Suprapubic skin (tissue), 4 donors: Measurements from ENCODE around the gene BMP2K. TPM values are rescaled to one million over a fixed set of nuclear protein-coding genes. Genes with fewer than 3 reads are reported as not detected.

Experiments used
- DNase-seq, 2 donors: peaks; one replicate each; pipeline ENCODE4 v3.0.0-alpha.2; 2019; ENCODE audit warnings: low spot score in 2 of 2
- H3K27ac ChIP-seq: fragments of 200-600 bp; sonication (generic); one replicate; pipeline ENCODE4 v1.5.1; 2019
- H3K27me3 ChIP-seq: fragments of 200-600 bp; sonication (generic); one replicate; pipeline ENCODE4 v1.5.1; 2019
- H3K36me3 ChIP-seq: fragments of 200-600 bp; sonication (generic); one replicate; pipeline ENCODE4 v1.5.1; 2019
- H3K4me1 ChIP-seq: fragments of 200-600 bp; sonication (generic); one replicate; pipeline ENCODE4 v1.5.1; 2019
- H3K4me3 ChIP-seq: fragments of 200-600 bp; sonication (generic); one replicate; pipeline ENCODE4 v1.5.1; 2019; ENCODE audit warnings: mild to moderate bottlenecking
- H3K9me3 ChIP-seq: fragments of 200-600 bp; sonication (generic); one replicate; pipeline ENCODE4 v1.5.1; 2019
- CTCF ChIP-seq, 2 donors: fragments of 200-600 bp in 1 of 2; fragments of 450-650 bp in 1 of 2; sonication (generic) in 1 of 2; IDR thresholded peaks; one replicate each; pipeline ENCODE4 v1.5.1; 2016 to 2019; ENCODE audit warnings: antibody characterized with exemption in 2 of 2, mild to moderate bottlenecking in 1 of 2, moderate library complexity in 1 of 2
- EP300 ChIP-seq: sonication (generic); formaldehyde crosslinking; IDR thresholded peaks from one replicate; pipeline ENCODE4 v1.6.1; 2017; ENCODE audit warnings: antibody characterized with exemption
- POLR2A ChIP-seq, 2 donors: fragments of 450-650 bp; IDR thresholded peaks; one replicate each; pipeline ENCODE4 v1.6.1; 2017; ENCODE audit warnings: antibody characterized with exemption in 2 of 2, mild to moderate bottlenecking in 2 of 2, moderate library complexity in 2 of 2
- POLR2AphosphoS5 ChIP-seq, 3 donors: sonication (generic); formaldehyde crosslinking; IDR thresholded peaks; one replicate each; pipeline ENCODE4 v1.6.1; 2017; ENCODE audit warnings: antibody characterized with exemption in 3 of 3
- WGBS: methylation state at CpG from one replicate; pipeline ENCODE4 v1.1.5; 2018; 5-methylcytosine and 5-hydroxymethylcytosine counted together
- total RNA-seq, 4 donors: library from RNA; depleted of rRNA; stranded (reverse); fragments of >200 nt; gene quantifications; one replicate each; pipeline ENCODE4 v1.1.0, GENCODE V29; 2016

Gene BMP2K
- total RNA-seq, 4 donors from 2014 or later, result 29.7 to 79.1 (median 34.2) TPM

- no peaks in the 10 kb centered on the region for H3K4me1 ChIP-seq
- TF ChIP-seq EP300 (no peak), CTCF (IDR thresholded peaks at IDR 0.05) (no peak)
- H3K27ac ChIP-seq, result no peak overlapping the region
- no peak overlapping the region for H3K4me3 ChIP-seq
- DNase-seq, result no peak
- 85% methylated on average over 4 of the region's 4 CpGs for WGBS
- H3K36me3 ChIP-seq, result peaks cover 40% of the 10 kb centered on the region
- H3K27me3 ChIP-seq, result no peaks in the 10 kb centered on the region
- H3K9me3 ChIP-seq, result no peaks in the 10 kb centered on the region
Measured at GRCh38 chr4:78922207-78922606, 146.1 kb downstream of the BMP2K start.

GRCh38 chr4:78923464-78924312, 147.5 kb downstream of the BMP2K start:
- Histone ChIP-seq H3K27ac (no peak overlapping the region), H3K4me3 (no peak overlapping the region), H3K9me3 (no peaks in the 10 kb centered on the region), H3K36me3 (peaks cover 51% of the 10 kb centered on the region), H3K27me3 (no peaks in the 10 kb centered on the region), H3K4me1 (no peaks in the 10 kb centered on the region)
- 79% methylated on average over 4 of the region's 4 CpGs for WGBS
- DNase-seq, result no peak
- no peak for TF ChIP-seq CTCF (IDR thresholded peaks at IDR 0.05)
- TF ChIP-seq POLR2A (IDR thresholded peaks at IDR 0.05), result no peak
- no peak for TF ChIP-seq POLR2AphosphoS5 (IDR thresholded peaks at IDR 0.05)
- no peak for TF ChIP-seq EP300

GRCh38 chr4:78926826-78927225, 150.7 kb downstream of the BMP2K start:
- DNase-seq, result no peak
- TF ChIP-seq EP300, result no peak
- no peak for TF ChIP-seq POLR2A (IDR thresholded peaks at IDR 0.05)
- TF ChIP-seq POLR2AphosphoS5 (IDR thresholded peaks at IDR 0.05), result no peak
- TF ChIP-seq CTCF (IDR thresholded peaks at IDR 0.05), result no peak
- Histone ChIP-seq H3K9me3 (no peaks in the 10 kb centered on the region), H3K36me3 (peaks cover 61% of the 10 kb centered on the region), H3K27me3 (no peaks in the 10 kb centered on the region), H3K4me1 (no peaks in the 10 kb centered on the region), H3K4me3 (no peak overlapping the region), H3K27ac (no peak overlapping the region)
- 63% methylated on average over 1 of the region's 1 CpG for WGBS

GRCh38 chr4:78928835-78929234, 152.7 kb downstream of the BMP2K start:
- Histone ChIP-seq H3K4me3 (no peak overlapping the region), H3K36me3 (peaks cover 51% of the 10 kb centered on the region), H3K27me3 (no peaks in the 10 kb centered on the region), H3K4me1 (no peaks in the 10 kb centered on the region), H3K27ac (no peak overlapping the region), H3K9me3 (no peaks in the 10 kb centered on the region)
- 95% methylated on average over 9 of the region's 9 CpGs for WGBS
- DNase-seq, result no peak
- no peak for TF ChIP-seq POLR2AphosphoS5 (IDR thresholded peaks at IDR 0.05)
- no peak for TF ChIP-seq CTCF (IDR thresholded peaks at IDR 0.05)
- no peak for TF ChIP-seq POLR2A (IDR thresholded peaks at IDR 0.05)
- TF ChIP-seq EP300, result no peak

- no peaks in the 10 kb centered on the region for H3K4me1 ChIP-seq
- DNase-seq, result no peak
- no peaks in the 10 kb centered on the region for H3K9me3 ChIP-seq
- TF ChIP-seq POLR2A (IDR thresholded peaks at IDR 0.05) (no peak), CTCF (IDR thresholded peaks at IDR 0.05) (no peak), POLR2AphosphoS5 (IDR thresholded peaks at IDR 0.05) (no peak), EP300 (no peak)
- WGBS, result 95% methylated on average over 6 of the region's 6 CpGs
- H3K36me3 ChIP-seq, result peaks cover 45% of the 10 kb centered on the region
- H3K27ac ChIP-seq, result no peak overlapping the region
- no peaks in the 10 kb centered on the region for H3K27me3 ChIP-seq
- H3K4me3 ChIP-seq, result no peak overlapping the region
Measured at GRCh38 chr4:78930016-78930629, 154.0 kb downstream of the BMP2K start.
